Peyer's patch (tissue), 4 donors: ENCODE data around the gene LRRFIP1.

ENCODE experiments used
- CTCF ChIP-seq, 6 experiments: fragments of 450-650 bp in 4 of 6; fragments of 200-600 bp in 2 of 6; sonication (generic) in 1 of 6; IDR thresholded peaks; one replicate each; pipeline ENCODE4 v1.5.1; 2017 to 2019; ENCODE audit warnings: antibody characterized with exemption in 6 of 6, mild to moderate bottlenecking in 3 of 6, moderate library complexity in 1 of 6
- POLR2A ChIP-seq, 2 donors: fragments of 450-650 bp; IDR thresholded peaks; one replicate each; pipeline ENCODE4 v1.5.1; 2017; ENCODE audit warnings: antibody characterized with exemption in 2 of 2, mild to moderate bottlenecking in 2 of 2, moderate library complexity in 2 of 2

- TF ChIP-seq CTCF (IDR thresholded peaks at IDR 0.05) (no peak), POLR2A (IDR thresholded peaks at IDR 0.05) (no peak)
These were observed 12.4 kb downstream of the LRRFIP1 start for GRCh38 chr2:237639836-237640220.
